Heart left ventricle (tissue), 13 donors: ENCODE measurements around the gene AKR1D1.

Experiments
- POLR2A ChIP-seq, 2 donors: fragments of 450-650 bp; IDR thresholded peaks; one replicate each; pipeline ENCODE4 v1.6.1; 2017; ENCODE audit warnings: antibody characterized with exemption in 2 of 2, mild to moderate bottlenecking in 2 of 2, moderate library complexity in 2 of 2
- TF ChIP-seq, protein P1 (sequence below), 12 donors: fragments of 200-600 bp; sonication (generic) in 4 of 12; IDR thresholded peaks; one replicate each; pipeline versions ENCODE4 v1.5.0 to v1.8.0; 2018 to 2022; ENCODE audit warnings: antibody characterized with exemption in 12 of 12, mild to moderate bottlenecking in 5 of 12
- donor health status: ischemic (EF 13 %, LVEDD 7.1; RV severe dilation, severe dysfunction).
- donor health status: DM: no; HTN: yes; CAD: no.
- donor health status: DM: no; HTN: no; CAD: no.
- donor health status: ischemic (EF 25% LVEDD 6.9; RV normal size, moderate dysfunction).
- donor health status: ischemic (EF 25% LVEDD 5.7; RV mildly dilated, moderate dysfunction).
- donor health status: ischemic (EF 35%, LVEDD 5.7; RV mildly dilated, moderate dysfunction).
- donor health status: nonischemic (EF 11% LVEDD 7.7; RV severe dilation, severe dysfunction).
- donor health status: DM: yes; HTN: yes; CAD: no.
- donor health status: PGD.
- donor health status: ischemic (EF 29% LVEDD 5.4; RV normal size, mild dysfunction).
- donor health status: nonischemic (EF 23%, LVEDD 6.1; RV moderate dilation, normal function).

GRCh38 chr7:138095972-138096935 is 20.0 kb downstream of the AKR1D1 start:
- TF ChIP-seq, protein P1, sequence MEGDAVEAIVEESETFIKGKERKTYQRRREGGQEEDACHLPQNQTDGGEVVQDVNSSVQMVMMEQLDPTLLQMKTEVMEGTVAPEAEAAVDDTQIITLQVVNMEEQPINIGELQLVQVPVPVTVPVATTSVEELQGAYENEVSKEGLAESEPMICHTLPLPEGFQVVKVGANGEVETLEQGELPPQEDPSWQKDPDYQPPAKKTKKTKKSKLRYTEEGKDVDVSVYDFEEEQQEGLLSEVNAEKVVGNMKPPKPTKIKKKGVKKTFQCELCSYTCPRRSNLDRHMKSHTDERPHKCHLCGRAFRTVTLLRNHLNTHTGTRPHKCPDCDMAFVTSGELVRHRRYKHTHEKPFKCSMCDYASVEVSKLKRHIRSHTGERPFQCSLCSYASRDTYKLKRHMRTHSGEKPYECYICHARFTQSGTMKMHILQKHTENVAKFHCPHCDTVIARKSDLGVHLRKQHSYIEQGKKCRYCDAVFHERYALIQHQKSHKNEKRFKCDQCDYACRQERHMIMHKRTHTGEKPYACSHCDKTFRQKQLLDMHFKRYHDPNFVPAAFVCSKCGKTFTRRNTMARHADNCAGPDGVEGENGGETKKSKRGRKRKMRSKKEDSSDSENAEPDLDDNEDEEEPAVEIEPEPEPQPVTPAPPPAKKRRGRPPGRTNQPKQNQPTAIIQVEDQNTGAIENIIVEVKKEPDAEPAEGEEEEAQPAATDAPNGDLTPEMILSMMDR (IDR thresholded peaks at IDR 0.05): no peak
- no peak for TF ChIP-seq POLR2A (IDR thresholded peaks at IDR 0.05)
